ENCODE results near the gene SIGLEC7.

- no peak for TF ChIP-seq POLR2A (IDR thresholded peaks at IDR 0.05)
- TF ChIP-seq CTCF (IDR thresholded peaks at IDR 0.05): no peak
- TF ChIP-seq EP300 (IDR thresholded peaks at IDR 0.05): no peak
Measured at GRCh38 chr19:51127032-51127431, 15.1 kb upstream of the SIGLEC7 start.
